ENCODE results near the gene UTP4.

- TF ChIP-seq, protein P1, sequence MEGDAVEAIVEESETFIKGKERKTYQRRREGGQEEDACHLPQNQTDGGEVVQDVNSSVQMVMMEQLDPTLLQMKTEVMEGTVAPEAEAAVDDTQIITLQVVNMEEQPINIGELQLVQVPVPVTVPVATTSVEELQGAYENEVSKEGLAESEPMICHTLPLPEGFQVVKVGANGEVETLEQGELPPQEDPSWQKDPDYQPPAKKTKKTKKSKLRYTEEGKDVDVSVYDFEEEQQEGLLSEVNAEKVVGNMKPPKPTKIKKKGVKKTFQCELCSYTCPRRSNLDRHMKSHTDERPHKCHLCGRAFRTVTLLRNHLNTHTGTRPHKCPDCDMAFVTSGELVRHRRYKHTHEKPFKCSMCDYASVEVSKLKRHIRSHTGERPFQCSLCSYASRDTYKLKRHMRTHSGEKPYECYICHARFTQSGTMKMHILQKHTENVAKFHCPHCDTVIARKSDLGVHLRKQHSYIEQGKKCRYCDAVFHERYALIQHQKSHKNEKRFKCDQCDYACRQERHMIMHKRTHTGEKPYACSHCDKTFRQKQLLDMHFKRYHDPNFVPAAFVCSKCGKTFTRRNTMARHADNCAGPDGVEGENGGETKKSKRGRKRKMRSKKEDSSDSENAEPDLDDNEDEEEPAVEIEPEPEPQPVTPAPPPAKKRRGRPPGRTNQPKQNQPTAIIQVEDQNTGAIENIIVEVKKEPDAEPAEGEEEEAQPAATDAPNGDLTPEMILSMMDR (IDR thresholded peaks at IDR 0.05): no peak
- TF ChIP-seq POLR2A (IDR thresholded peaks at IDR 0.05): no peak
- TF ChIP-seq POLR2AphosphoS5 (IDR thresholded peaks at IDR 0.05): no peak
Observed at GRCh38 chr16:69190598-69190997, 58.1 kb downstream of the UTP4 start.

All from breast epithelium (tissue), 3 donors.